GM21619 (cell line): ENCODE measurements around the gene NR6A1.
"Not testable (repeated sequence)": the region's sequence is repeated elsewhere in the genome, so short reads cannot be mapped to it uniquely, and the experiment has no call there.

Experiments
- ATAC-seq: cut with Tn5 transposase; IDR thresholded peaks from one replicate; pipeline ENCODE4 v1.9.1; 2021; ENCODE audit not compliant: unreplicated experiment

NR6A1 gene

DNA sequence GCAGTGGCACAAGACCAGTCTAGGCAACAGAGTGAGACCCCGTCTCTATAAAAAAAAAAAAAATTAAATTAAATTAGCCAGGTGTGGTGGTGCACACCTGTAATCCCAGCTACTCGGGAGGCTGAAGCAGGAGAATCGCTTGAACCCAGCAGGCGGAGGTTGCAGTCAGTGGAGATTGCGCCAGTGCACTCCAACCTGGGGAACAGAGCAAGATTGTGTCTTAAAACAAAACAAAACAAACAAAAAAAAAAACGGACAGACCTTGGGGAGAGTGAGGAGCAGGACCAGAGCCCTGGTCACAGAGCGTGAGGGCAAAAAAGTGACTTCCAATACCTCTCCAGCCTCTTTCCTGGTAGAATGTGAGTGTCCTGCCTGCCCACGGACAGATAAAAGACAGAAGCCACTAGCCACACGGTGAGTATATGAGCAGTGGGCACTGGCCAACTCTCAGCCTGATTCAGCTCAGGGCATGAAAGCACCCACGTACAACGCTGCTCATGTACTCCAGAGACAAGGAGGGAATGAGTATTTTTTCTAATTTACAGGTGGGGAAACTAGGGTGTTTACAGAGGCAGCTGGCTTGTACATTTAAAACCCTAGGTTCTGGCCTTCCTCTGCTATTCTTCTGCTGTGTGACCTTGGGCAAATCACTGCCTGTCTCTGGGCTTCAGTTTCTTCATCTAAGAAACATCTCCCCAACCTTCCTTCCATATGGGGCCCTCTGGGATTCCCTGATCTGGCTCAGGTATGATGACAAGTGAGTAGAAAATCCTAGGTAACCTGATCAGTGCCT is 7.7 kb upstream of the NR6A1 start:
- ATAC-seq: no peak

DNA sequence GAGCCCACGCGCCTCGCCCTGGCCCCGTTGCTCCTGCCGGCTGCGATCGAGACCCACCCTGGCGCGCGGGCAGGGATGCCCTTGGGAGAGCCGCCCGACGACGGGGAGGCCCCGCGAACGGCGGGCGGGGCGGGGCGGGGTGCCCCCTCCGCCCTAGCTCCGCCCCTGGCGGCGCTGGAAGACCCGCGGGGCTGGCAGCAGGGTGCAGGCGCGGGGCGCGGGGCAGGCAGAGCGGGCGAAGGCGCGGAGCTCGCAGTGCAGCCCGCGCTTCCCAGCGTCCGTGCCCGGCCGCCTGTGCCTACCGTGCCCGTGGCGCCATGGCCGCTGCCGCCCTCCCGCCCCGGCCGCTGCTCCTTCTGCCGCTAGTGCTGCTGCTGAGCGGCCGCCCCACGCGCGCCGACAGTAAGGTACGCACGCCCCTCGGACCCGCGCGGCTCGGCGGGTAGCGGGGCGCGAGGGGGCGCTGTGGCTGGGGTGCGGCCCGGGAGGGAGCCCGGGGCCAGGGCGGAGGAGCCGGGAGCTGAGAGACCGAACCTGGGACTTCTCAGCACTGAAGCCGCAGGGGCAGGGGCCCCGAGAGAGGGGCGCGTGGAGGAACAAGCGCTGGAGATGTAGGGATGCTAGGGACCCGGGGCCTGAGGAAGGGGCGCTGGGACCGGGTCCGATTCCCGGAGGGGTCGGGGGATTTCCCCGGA is 6.0 kb upstream of the NR6A1 start, which contains the start of gene OLFML2A:
TSS of gene OLFML2A (plus strand) at position 180 of the 695 bp plus-strand sequence. CDS start at position 318, 138 bp downstream.
- ATAC-seq: no peak

- no peak for ATAC-seq
Observed at GRCh38 chr9:124776618-124776953, 5.5 kb upstream of the NR6A1 start.

DNA sequence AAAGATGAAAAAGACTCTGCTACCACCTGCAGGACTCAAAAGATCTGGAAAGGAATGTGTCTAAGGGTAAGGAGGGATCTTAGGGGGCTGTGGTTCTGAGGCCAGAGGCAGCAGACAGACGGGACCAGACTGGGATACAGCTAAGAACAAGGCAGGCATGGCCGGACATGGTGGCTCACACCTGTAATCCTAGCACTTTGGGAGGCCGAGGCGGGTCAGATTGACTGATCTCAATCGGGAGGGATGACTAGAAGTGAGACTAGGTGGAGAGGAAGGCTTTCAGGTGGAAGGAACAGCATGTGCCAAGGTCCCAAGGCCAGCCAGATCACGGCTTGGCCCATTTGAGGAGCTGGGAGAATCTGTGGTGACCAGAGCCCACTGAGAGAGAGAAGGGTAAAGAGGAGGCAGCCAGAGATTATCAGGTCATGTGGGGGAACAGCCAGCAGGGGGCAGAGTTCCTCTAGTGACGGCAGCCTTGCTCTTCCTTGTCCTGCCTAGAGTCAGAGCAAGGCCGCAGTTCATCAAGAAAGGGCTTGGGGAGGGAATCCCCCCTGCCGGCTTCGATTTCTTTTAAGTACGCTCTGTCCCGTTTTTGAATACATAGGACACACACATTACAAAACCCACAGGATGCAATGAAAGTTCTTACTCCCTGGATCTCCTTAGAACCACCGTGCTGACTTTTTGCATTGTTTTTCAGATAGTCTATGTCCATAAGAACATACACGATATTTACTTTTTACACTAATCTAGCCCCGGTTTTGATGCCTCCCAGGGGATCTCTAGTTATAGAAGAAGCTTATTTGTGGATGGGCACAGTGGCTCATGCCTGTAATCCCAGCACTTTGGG is 3.2 kb upstream of the NR6A1 start:
- ATAC-seq: no peak

- ATAC-seq: no peak
Observed at GRCh38 chr9:124773473-124774128, 2.5 kb upstream of the NR6A1 start.

DNA sequence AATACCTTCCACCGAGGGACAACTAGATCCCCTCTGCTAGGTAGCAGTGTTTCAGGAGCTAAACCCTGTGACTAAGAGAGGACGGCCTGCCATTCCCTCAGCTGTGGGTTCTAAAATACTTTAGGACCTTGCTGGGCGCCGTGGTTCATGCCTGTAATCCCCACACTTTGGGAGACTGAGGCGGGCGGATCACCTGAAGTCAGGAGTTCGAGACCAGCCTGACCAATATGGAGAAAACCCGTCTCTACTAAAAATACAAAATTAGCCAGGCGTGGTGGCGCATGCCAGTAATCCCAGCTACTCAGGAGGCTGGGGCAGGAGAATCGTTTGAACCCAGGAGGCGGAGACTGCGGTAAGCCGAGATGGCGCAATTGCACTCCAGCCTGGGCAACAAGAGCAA is 1.8 kb upstream of the NR6A1 start:
- not testable (repeated sequence) for ATAC-seq

GRCh38 chr9:124771867-124772679 is 962 bp upstream of the NR6A1 start:
- no peak for ATAC-seq

GRCh38 chr9:124770359-124771020 is 621 bp downstream of the NR6A1 start:
- no peak for ATAC-seq

- ATAC-seq: no peak
Observed at GRCh38 chr9:124769549-124770358, 1.4 kb downstream of the NR6A1 start.

DNA sequence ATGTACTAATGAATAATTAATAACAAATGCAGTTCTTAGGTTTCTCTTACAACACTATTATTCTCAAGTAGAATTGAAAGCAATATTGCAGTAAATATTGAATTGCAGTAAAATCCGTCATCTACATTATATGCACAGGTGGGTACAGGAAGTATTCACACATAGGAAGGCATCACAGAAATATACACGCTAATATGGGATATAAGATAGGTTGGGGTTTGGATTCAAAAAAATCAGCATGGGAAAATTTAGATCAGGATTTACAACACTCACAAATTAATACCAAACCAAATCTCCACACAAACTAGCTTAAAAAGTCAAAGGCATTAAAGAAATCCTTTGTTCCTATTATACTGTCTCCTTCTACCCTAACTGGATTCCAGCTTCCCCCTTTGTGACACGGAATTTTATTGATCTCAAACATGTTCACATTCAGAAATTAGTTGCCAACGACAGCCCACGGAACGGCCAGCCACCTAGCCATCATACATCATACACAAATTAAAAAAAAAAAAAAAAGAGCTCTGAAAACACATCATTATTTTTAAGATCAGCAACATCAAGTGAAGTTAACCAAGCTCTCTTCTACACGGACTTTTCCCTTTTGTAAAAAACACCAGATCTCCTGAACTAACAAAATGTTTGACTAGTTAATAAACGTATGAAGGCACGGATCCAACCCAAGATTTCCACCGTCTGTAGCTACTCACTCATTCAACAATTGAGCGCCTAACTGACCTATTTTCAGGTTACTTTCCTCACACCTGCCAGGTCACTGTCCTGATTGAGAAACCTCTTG is 2.2 kb downstream of the NR6A1 start:
- ATAC-seq: no peak

DNA sequence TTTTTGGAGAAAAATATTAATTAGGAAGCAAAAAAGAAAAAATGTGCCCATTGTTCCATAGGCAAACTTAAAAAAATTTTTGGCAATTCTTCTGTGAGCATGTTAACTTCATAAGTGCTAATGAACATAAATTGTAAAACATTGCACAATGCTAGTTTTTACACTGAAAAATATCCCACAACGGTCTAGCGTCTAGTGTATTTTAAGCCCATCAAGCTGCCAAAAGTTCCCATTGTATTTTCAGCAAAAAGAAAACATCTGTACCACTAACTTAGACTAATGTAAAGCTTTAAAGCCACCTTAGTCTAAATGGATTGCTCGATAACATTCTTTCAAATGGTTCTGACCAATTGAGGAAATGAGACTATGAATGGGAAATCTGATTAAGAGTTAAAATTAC is 2.8 kb downstream of the NR6A1 start:
- no peak for ATAC-seq

- ATAC-seq: no peak
Observed at GRCh38 chr9:124767821-124768220, 3.3 kb downstream of the NR6A1 start.

DNA sequence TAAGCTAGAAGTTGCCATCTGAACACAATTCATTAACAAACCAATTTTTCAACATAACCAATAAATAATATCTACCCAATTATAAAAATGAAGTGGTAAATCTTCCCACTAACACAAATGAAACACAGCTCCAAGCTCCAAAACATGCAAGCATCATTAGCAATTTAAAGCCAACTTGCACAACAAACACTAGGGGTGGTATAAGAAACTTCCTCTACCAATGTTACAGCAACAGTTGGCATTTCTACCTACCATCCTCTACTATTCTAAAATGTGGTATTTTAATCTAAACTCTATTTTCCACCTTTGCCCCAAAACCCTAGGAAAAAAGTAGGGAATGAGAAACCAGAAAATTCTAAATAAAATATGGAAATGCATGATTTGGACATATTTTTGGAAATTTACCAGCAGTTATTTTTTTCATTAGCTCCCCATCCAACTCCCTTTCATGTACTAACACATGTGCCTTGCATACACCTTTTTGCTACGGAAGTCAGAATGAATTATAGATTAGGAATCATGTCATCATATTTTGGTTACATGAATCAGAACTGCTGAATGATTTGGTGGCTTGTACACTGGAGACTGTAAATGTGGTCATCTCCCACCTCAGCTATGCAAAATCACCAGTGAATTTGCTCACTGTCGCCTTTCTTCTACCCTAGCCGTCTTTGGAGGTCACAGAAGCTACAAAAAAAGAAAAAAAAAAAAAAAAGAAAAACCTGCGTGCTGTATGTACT is 4.1 kb downstream of the NR6A1 start:
- ATAC-seq: no peak

DNA sequence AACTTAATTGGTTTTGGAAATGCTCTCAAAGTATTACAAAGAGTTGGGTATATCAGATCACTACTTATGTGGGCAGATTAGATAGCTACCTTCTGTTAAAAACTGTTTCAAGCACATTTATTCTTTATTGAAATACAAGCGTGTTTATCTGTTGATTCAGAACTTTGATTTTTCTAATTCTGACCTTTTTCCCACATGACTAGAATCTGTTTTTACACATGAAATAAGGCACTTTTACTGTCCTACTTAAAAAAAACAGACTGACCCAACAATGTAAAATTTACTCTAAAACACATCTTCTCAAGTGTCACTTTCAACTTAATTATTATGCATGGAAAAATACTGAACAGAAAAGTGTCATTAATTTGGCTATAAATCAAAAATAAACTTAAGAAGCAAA is 4.8 kb downstream of the NR6A1 start:
- no peak for ATAC-seq

- no peak for ATAC-seq
Observed at GRCh38 chr9:124765439-124765835, 5.7 kb downstream of the NR6A1 start.

DNA sequence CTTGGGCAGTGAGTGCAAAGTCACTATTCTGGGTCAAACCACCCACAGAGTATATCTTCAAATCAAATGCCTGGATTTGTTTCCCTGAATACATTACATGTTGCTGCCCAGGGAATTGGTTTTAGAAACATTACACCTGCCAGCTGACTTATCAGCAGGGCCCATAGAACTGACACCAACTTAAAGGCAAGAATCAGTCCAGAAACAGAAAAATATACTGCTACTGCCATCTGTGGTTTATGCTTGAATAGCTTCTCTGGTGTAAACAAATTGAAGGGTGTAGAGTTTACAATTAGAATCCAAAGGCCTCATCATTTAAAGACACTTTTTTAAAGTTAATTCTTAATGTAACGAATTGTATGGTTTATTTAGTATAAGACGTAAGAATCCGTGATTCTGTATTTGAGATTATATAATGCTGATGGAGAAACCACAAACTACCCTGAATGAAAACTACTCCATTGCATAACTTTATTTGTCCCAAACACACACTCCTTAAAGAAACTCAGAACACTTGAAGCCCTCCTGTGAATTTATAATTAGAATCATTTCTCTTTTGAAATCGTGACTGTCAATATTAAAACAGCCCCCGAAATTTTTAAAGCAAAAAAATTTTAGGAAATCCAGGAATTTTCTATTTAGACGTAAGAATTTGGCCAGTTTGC is 6.2 kb downstream of the NR6A1 start:
- no peak for ATAC-seq

DNA sequence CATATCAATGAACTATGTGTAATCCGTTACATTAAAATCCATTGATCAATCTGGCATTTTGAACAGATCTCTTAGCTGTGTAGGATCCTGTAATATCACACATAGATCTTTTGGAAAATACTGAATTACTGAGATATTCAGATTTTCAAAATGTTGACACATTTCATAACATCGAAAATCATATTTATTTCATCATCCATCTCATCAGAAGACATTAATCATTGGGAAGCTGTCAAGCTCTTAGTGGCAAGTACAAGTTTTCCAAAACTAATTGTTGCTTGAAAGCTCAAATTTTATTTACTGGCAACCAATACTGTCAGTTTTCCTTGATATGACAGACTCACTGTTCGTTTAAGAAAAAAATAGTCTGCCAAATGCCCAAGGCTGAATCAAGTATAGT is 8.5 kb downstream of the NR6A1 start:
- ATAC-seq: no peak
